Body of pancreas (tissue), 4 donors: ENCODE results near the gene POGZ.

ENCODE experiments used
- CTCF ChIP-seq, 7 experiments: fragments of 450-650 bp in 4 of 7; fragments of 200-600 bp in 3 of 7; sonication (generic) in 3 of 7; IDR thresholded peaks; one replicate each; pipeline ENCODE4 v1.5.1; 2016 to 2019; ENCODE audit warnings: antibody characterized with exemption in 7 of 7
- POLR2A ChIP-seq, 3 donors: fragments of 450-650 bp; IDR thresholded peaks; one replicate each; pipeline ENCODE4 v1.6.1; 2016; ENCODE audit warnings: antibody characterized with exemption in 3 of 3, mild to moderate bottlenecking in 2 of 3

- TF ChIP-seq CTCF (IDR thresholded peaks at IDR 0.05): no peak
- TF ChIP-seq POLR2A (IDR thresholded peaks at IDR 0.05): no peak
Observed at GRCh38 chr1:151485685-151486255, 26.5 kb upstream of the POGZ start.
